HUES64 (cell line): Measurements from ENCODE around the gene NBPF3.
A peak's percentile ranks its signal among the peaks of the same experiment; 100 is the strongest.
"Not testable (repeated sequence)": the region's sequence is repeated elsewhere in the genome, so short reads cannot be mapped to it uniquely, and the experiment has no call there.

Experiments used
- H3K27ac ChIP-seq: 2 replicates; pipeline ENCODE4 v1.7.0; 2013; ENCODE audit warnings: low read depth, low read length, inconsistent platforms
- H3K27me3 ChIP-seq: 2 replicates; pipeline ENCODE4 v1.6.1; 2013; ENCODE audit warnings: mild to moderate bottlenecking, low read length; ENCODE audit not compliant: insufficient read depth
- H3K36me3 ChIP-seq: 2 replicates; pipeline ENCODE4 v1.6.1; 2013; ENCODE audit warnings: mild to moderate bottlenecking, low read length; ENCODE audit not compliant: insufficient read depth
- H3K4me1 ChIP-seq: 2 replicates; pipeline ENCODE4 v1.6.1; 2013; ENCODE audit warnings: mild to moderate bottlenecking, low read length, moderate library complexity; ENCODE audit not compliant: insufficient read depth
- H3K4me3 ChIP-seq: 2 replicates; pipeline ENCODE4 v1.5.1; 2013; ENCODE audit warnings: mild to moderate bottlenecking, low read length, moderate library complexity
- H3K9ac ChIP-seq: 2 replicates; pipeline ENCODE4 v1.6.1; 2013; ENCODE audit warnings: mild to moderate bottlenecking, low read depth, low read length
- H3K9me3 ChIP-seq: 2 replicates; pipeline ENCODE4 v1.6.1; 2013; ENCODE audit warnings: low read depth, low read length; ENCODE audit not compliant: insufficient read depth
- WGBS: fragments of 150-250, 120-280 bp; methylation state at CpG from one replicate; pipeline ENCODE4 v1.1.7; 2013; ENCODE audit warnings: missing lambda C conversion rate; 5-methylcytosine and 5-hydroxymethylcytosine counted together

NBPF3 gene

DNA sequence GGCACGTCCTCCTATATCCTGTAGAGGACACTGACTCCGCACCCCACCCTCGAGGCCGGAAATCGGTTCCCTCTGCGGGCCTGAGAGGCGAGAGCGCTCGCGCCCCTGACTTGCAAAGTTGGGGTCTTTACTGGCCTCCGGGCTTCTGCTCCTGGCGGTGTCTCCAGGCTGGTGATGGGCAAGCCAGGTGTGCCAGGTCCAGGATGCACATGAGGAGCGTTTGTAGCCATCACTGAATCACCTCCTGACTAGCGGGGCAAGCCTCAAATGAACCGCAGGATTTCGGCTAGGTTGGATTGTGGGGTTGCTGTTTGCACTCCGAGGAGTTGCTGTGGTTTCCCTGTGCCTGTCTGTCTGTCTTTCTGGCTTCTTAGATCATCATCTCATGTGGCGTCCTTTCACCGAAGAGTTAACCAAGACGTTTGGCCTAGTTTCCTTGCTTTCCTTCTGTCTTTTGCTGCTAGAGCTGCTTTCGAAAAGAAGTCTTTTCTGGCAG, 741 bp downstream of the NBPF3 start:
- peak overlapping the region; percentile 92 for H3K4me3 ChIP-seq
- H3K9ac ChIP-seq, result peak overlapping the region; percentile 21; the same call in 1 of the 2 replicates
- H3K4me1 ChIP-seq, H3K36me3 ChIP-seq, H3K27ac ChIP-seq, H3K9me3 ChIP-seq: not testable (repeated sequence)
- WGBS, result 11% methylated on average over 21 of the region's 21 CpGs
- H3K27me3 ChIP-seq, result peaks cover 21% of the 10 kb centered on the region

DNA sequence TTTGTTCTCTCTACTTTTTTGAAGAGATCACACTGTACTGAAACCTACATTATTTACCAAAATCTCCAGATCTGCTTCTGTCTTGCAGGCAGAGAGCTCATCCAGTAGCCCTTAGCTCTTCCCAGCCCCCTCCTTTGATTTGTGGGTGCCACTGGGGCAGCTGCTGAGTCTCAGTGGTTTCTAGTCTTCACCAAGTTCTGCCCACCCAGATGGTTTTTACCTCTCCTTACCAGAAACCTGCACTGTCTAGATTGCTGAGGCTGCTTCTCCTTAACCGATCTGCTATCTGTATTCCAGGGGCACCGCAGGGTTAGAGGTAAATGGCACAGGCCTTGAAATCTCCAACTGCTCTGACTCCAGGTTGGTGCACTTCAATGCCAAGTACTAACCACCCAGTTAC, 6.7 kb downstream of the NBPF3 start:
- not testable (repeated sequence) for H3K4me3 ChIP-seq, H3K9ac ChIP-seq, H3K27me3 ChIP-seq, H3K27ac ChIP-seq, H3K9me3 ChIP-seq, H3K4me1 ChIP-seq
- peaks cover 16% of the 10 kb centered on the region for H3K36me3 ChIP-seq
- WGBS, result 97% methylated on average over 2 of the region's 2 CpGs

DNA sequence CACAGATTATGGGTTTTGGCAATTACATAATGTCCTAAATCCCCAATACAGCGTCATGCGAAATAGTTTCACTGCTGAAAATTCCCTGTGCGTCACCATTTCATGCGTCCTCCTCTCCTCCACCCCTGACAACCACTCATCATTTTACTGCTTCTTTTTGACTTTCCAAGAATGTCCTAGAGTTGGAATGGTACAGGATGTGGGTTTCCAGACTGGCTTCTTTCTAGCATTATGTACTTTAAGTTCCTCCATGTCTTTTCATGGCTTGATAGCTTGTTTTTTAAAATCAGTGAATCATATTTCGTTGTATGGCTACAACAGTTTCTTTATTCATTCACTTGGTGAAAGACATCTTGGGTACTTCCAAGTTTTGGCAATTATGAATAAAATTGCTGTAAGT, 7.4 kb downstream of the NBPF3 start:
- Histone ChIP-seq H3K27ac (no peak overlapping the region), H3K27me3 (no peaks in the 10 kb centered on the region), H3K9ac (no peak overlapping the region), H3K9me3 (no peaks in the 10 kb centered on the region), H3K36me3 (peaks cover 16% of the 10 kb centered on the region), H3K4me1 (no peaks in the 10 kb centered on the region), H3K4me3 (no peak overlapping the region)
- 100% methylated on average over 5 of the region's 5 CpGs for WGBS

DNA sequence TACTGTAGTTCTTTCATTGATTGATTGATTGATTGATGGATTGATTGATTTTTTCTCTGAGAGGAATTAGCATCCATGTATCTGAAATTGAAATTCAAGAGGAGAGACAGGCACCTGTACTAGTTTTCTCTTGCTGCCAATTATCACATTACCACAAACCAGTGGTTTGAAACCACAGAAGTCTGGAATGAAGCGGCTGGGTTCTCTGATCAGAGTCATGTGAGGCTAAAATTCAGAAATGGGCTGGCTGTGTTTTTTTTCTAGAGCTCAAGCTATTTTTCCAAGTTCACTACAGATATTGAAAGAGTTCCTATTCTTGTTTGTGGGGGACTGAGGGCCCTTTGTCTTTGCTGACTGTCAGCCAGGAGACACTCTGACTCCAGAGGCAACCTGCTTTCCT, 10.0 kb downstream of the NBPF3 start:
- Histone ChIP-seq H3K4me3 (no peak overlapping the region), H3K36me3 (peaks cover 14% of the 10 kb centered on the region), H3K9ac (no peak overlapping the region), H3K27ac (no peak overlapping the region), H3K9me3 (no peaks in the 10 kb centered on the region), H3K4me1 (no peaks in the 10 kb centered on the region), H3K27me3 (no peaks in the 10 kb centered on the region)
- WGBS, result 100% methylated on average over 1 of the region's 1 CpG

DNA sequence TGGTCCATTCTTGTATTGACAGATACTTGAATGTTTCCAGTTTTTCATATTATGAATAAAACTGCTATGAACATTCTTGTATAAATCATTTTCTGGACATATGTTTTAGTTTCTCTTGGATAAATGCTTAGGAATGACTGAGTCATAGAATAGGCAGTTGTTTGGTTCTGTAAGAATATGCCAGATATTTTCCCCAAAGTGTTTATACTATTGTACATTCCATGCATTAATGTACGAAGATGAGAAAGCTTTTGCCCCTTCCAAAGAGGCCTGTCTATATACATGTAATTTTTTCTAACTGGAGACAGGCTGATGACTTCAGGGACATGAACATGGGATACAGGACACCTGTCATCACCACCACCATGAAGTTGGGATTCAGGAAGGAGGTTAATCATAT, 11.3 kb downstream of the NBPF3 start:
- WGBS, result 100% methylated on average over 1 of the region's 1 CpG
- no peak overlapping the region for H3K9ac ChIP-seq
- no peaks in the 10 kb centered on the region for H3K27me3 ChIP-seq
- no peak overlapping the region for H3K27ac ChIP-seq
- H3K36me3 ChIP-seq, result peaks cover 7% of the 10 kb centered on the region; the same call in 1 of the 2 replicates
- H3K4me3 ChIP-seq, result no peak overlapping the region
- H3K9me3 ChIP-seq, result no peaks in the 10 kb centered on the region
- no peaks in the 10 kb centered on the region for H3K4me1 ChIP-seq

DNA sequence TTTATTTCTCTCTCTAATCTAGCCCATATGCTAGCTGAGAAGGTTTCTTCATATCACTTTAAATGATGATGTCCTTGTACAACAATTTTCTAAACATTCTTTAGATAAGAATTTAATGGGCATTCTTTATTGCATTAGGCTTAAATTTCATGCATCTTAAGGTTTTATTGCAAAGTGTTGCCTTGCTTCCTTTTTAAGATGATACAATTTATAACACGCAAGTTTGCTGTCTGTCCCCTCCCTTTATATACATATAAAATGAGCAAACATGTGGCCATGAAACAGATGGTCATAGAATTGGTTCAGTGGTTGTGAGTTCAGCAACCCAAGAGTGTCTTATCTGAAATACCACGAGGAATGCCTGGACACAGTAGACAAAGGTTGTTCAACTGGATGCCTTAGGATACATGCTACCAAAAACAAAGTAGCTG, 12.1 kb downstream of the NBPF3 start:
- no peak overlapping the region for H3K4me3 ChIP-seq
- H3K4me1 ChIP-seq, result no peaks in the 10 kb centered on the region
- no peaks in the 10 kb centered on the region for H3K27me3 ChIP-seq
- H3K27ac ChIP-seq, result no peak overlapping the region
- no peaks in the 10 kb centered on the region for H3K9me3 ChIP-seq
- 93% methylated on average over 1 of the region's 2 CpGs for WGBS
- peaks cover 6% of the 10 kb centered on the region; the same call in 1 of the 2 replicates for H3K36me3 ChIP-seq
- H3K9ac ChIP-seq, result no peak overlapping the region

DNA sequence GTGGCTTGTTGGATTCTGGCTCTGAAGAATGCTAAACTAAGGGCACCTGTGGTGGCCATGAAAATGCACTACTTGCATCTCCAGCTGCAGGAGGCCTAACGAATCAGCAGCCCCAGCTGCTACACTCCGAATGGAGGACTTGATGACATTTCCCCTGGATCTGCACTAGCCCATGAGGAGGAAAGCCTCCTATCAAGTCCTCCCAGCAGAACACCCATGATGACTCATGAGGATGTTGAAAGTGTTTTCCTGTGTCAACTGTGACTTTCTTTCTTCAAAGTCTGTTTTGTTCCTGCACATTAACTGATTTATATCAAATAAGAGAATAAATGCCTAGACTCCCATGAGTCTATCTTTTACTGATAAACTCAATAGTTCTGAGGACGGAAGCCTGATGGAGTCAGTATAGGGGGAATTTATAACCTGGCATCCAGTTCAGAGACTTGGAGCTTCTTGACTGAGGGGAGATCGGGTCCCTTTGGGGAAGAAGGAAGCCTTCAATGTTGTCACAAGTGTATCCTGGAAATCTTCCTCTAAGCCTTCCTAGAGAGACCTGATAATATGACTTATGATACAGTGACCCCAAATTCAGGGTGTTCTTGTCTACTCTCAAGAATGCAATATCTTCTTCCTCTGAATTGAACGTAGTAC, 14.2 kb downstream of the NBPF3 start:
- H3K9me3 ChIP-seq, H3K9ac ChIP-seq, H3K4me3 ChIP-seq, H3K27ac ChIP-seq, H3K4me1 ChIP-seq, H3K27me3 ChIP-seq, H3K36me3 ChIP-seq: not testable (repeated sequence)
- 92% methylated on average over 4 of the region's 5 CpGs for WGBS

DNA sequence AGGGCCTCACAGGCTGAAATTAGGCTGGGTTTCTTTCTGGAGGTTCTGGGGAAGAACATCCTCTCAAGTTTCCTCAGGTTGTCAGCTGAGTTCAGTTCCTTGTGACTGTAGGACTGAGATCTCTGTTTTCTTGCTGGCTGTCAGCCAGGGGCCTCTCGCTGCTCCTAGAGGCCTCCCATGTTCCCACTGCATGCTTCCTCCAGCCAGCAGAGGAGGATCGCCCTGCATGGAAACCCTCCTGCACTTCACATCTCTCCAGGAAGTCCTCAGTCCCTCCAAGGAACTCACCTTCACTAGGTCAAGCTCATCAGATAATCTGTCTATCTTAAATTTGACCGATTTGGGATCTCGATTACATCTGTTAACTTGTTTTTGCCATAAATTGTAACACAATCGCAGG, 15.0 kb downstream of the NBPF3 start:
- not testable (repeated sequence) for H3K36me3 ChIP-seq, H3K9me3 ChIP-seq, H3K27ac ChIP-seq, H3K4me3 ChIP-seq, H3K9ac ChIP-seq, H3K27me3 ChIP-seq, H3K4me1 ChIP-seq
- WGBS, result 90% methylated on average over 4 of the region's 5 CpGs

DNA sequence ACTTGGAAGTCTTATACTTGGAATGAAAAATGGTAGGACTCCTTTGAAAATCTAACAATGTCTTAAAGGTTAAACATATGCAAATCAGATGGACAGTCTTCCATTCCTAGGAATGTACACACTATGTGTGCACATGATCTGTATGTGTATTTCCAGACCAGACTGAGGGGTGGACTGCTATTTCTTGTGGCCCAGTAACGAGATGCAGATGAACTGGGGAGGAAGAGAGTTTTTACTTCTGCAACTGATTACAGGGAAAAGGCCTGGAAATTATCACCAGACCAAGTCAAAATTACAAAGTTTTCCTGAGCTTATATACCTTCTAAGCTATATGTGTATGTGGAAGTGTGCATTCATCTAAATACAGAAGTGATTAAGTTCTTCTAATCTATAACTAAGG, 17.7 kb downstream of the NBPF3 start:
- 87% methylated on average over 1 of the region's 1 CpG for WGBS

DNA sequence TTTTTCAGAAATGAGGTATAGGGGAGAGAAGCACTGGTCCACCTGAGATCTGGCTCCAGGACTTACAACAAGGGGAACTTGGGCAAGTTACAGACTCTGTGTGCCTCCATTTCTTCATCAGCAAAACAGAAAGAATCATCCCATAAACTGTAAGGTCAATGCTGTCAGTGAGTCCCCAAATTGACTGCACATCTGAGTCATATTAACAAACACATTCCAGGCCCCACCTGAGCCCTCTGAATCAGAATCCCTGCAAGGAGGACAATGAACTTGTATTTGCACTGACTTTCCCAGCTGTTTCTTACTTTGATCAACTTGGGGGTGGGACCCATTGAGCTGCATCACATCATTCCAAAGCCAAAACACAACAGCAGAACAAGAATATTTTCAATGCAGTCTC, 25.2 kb downstream of the NBPF3 start:
- H3K36me3 ChIP-seq, H3K4me3 ChIP-seq, H3K4me1 ChIP-seq, H3K27me3 ChIP-seq, H3K9ac ChIP-seq, H3K9me3 ChIP-seq, H3K27ac ChIP-seq: not testable (repeated sequence)

More for the DNA sequence above, 17.7 kb downstream of the NBPF3 start:
- no peak overlapping the region for H3K4me3 ChIP-seq
- no peaks in the 10 kb centered on the region for H3K4me1 ChIP-seq
- no peaks in the 10 kb centered on the region for H3K36me3 ChIP-seq
- no peak overlapping the region for H3K27ac ChIP-seq
- H3K27me3 ChIP-seq, result no peaks in the 10 kb centered on the region
- no peaks in the 10 kb centered on the region for H3K9me3 ChIP-seq
- no peak overlapping the region for H3K9ac ChIP-seq

DNA sequence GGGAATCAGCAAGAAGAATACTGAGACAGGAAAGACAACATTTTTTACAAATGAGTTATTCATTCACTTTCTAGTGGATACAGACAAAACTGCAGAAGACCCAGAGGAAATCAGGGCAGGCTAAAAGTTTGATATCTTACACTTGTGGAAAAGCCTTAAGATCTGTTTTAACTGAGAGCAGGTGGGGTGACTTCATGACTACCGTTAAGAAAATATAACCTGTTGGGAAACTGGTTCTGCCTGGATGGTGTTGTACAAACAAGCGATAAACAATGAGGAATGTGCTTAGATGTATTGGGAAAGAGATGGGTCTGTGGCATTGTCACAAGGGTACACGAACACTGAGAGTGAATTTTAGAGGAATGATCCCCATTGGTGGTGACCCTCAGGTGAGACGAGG, 28.0 kb downstream of the NBPF3 start:
- H3K4me1 ChIP-seq, H3K9ac ChIP-seq, H3K27ac ChIP-seq, H3K27me3 ChIP-seq, H3K36me3 ChIP-seq, H3K9me3 ChIP-seq: not testable (repeated sequence)
- WGBS, result 89% methylated on average over 4 of the region's 4 CpGs
- H3K4me3 ChIP-seq, result 0 out of 2 replicates have a peak overlapping the region, but pooled peaks have one; percentile 28

DNA sequence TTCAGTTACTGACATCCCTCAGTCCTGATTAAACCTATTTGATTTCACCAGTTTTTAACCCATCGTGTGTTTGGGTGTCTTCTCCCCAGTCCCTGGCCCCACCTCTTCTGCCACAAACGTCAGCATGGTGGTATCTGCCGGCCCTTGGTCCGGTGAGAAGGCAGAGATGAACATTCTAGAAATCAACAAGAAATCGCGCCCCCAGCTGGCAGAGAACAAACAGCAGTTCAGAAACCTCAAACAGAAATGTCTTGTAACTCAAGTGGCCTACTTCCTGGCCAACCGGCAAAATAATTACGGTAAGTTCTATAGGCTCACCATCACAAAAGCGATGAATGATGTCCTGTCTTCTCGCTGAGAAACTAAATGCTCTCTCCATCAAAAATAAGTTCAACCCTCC, 28.7 kb downstream of the NBPF3 start:
- H3K4me3 ChIP-seq, result no peak overlapping the region
- H3K9me3 ChIP-seq, result no peaks in the 10 kb centered on the region
- H3K27me3 ChIP-seq, result no peaks in the 10 kb centered on the region
- H3K36me3 ChIP-seq, result 0 out of 2 replicates have a peak, but pooled peaks cover 3% of the 10 kb centered on the region
- peaks cover 9% of the 10 kb centered on the region for H3K4me1 ChIP-seq
- H3K9ac ChIP-seq, result no peak overlapping the region
- no peak overlapping the region for H3K27ac ChIP-seq
- 71% methylated on average over 10 of the region's 10 CpGs for WGBS
